H1 (cell line): ENCODE results near the gene TRAPPC3. TPM values are rescaled to one million over a fixed set of nuclear protein-coding genes. Genes with fewer than 3 reads are reported as not detected.

Experiments used
- CTCF ChIA-PET: fragments of 300-600 bp; sonication (Branson Sonifier 250); formaldehyde crosslinking; loops from one replicate; lab custom pipeline; 2021; ENCODE audit not compliant: partially characterized antibody; lab: Charles Lee
- POLR2A ChIA-PET: fragments of 300-600 bp; sonication (Branson Sonifier 250); formaldehyde crosslinking; loops from one replicate; lab custom pipeline; 2021; ENCODE audit warnings: inconsistent platforms; ENCODE audit not compliant: partially characterized antibody; lab: Charles Lee
- DNase-seq, 2 experiments: peaks; one replicate each; pipeline versions ENCODE4 v3.0.0 to v3.0.0-alpha.2; 2010 to 2022; ENCODE audit warnings: low spot score in 2 of 2, low read depth in 1 of 2, mixed read lengths in 1 of 2
- FAIRE-seq: peaks from 2 replicates; lab custom pipeline; 2011; peaks lifted over from hg19 to GRCh38; lab: Jason Lieb, UNC
- H2AFZ ChIP-seq: 2 replicates; pipeline ENCODE4 v1.8.1; 2012; ENCODE audit warnings: low read length, inconsistent platforms
- H2AK5ac ChIP-seq: 2 replicates; pipeline ENCODE4 v1.6.1; 2013; ENCODE audit warnings: low read depth, low read length
- H2BK120ac ChIP-seq: replicated peaks from 2 replicates; pipeline ENCODE3; 2013; ENCODE audit warnings: low read depth, low read length, inconsistent platforms
- H2BK12ac ChIP-seq: 2 replicates; pipeline ENCODE4 v1.6.1; 2013; ENCODE audit warnings: low read depth, low read length
- H2BK15ac ChIP-seq: 2 replicates; pipeline ENCODE4 v1.6.1; 2013; ENCODE audit warnings: low read length
- H2BK20ac ChIP-seq: 2 replicates; pipeline ENCODE4 v1.6.1; 2013; ENCODE audit warnings: low read length
- H2BK5ac ChIP-seq: 2 replicates; pipeline ENCODE4 v1.6.1; 2013; ENCODE audit warnings: low read depth, low read length
- H3K14ac ChIP-seq: 2 replicates; pipeline ENCODE4 v1.6.1; 2013; ENCODE audit warnings: inconsistent platforms; ENCODE audit not compliant: insufficient read length
- H3K18ac ChIP-seq: 2 replicates; pipeline ENCODE4 v1.6.1; 2013; ENCODE audit warnings: low read length; ENCODE audit errors: extremely low read depth
- H3K23ac ChIP-seq: 2 replicates; pipeline ENCODE4 v1.6.1; 2013; ENCODE audit warnings: inconsistent platforms; ENCODE audit not compliant: insufficient read length
- H3K23me2 ChIP-seq: 2 replicates; pipeline ENCODE4 v1.6.1; 2013; ENCODE audit warnings: low read depth, low read length
- H3K27ac ChIP-seq: 2 replicates; pipeline ENCODE4 v1.6.1; 2011; ENCODE audit warnings: low read depth, low read length, inconsistent platforms
- H3K27me3 ChIP-seq, 4 experiments: replicated peaks in 1 of 4; 1 replicate in 1 of 4; 2 replicates in 3 of 4; pipeline versions ENCODE4 v1.6.1 to v1.8.1; 2011 to 2013; ENCODE audit warnings: low read length in 3 of 4, mild to moderate bottlenecking in 3 of 4, inconsistent platforms in 2 of 4, mixed read lengths in 2 of 4, moderate library complexity in 1 of 4; ENCODE audit not compliant: control insufficient read depth in 3 of 4, insufficient read depth in 3 of 4; ENCODE audit errors: extremely low read depth in 1 of 4
- H3K36me3 ChIP-seq, 4 experiments: 2 replicates each; pipeline versions ENCODE4 v1.6.1 to v1.8.1; 2011 to 2013; ENCODE audit warnings: mild to moderate bottlenecking in 4 of 4, low read length in 3 of 4, moderate library complexity in 2 of 4, control low read depth in 1 of 4, inconsistent platforms in 1 of 4; ENCODE audit not compliant: insufficient read depth in 4 of 4, control insufficient read depth in 2 of 4
- H3K4ac ChIP-seq: replicated peaks from 2 replicates; pipeline ENCODE3; 2013; ENCODE audit warnings: low read length, low read depth, mixed read lengths, inconsistent platforms; ENCODE audit not compliant: insufficient read length
- H3K4me1 ChIP-seq, 4 experiments: replicated peaks in 1 of 4; 1 replicate in 1 of 4; 2 replicates in 3 of 4; pipeline versions ENCODE4 v1.6.1 to v1.8.1; 2011 to 2013; ENCODE audit warnings: low read length in 3 of 4, inconsistent platforms in 2 of 4, mixed read lengths in 1 of 4; ENCODE audit not compliant: insufficient read depth in 4 of 4, control insufficient read depth in 3 of 4
- H3K4me2 ChIP-seq, 2 experiments: 2 replicates each; pipeline versions ENCODE4 v1.6.1 to v1.8.1; 2011 to 2013; ENCODE audit warnings: low read depth in 2 of 2, low read length in 2 of 2, control low read depth in 1 of 2, inconsistent platforms in 1 of 2, mild to moderate bottlenecking in 1 of 2; ENCODE audit not compliant: insufficient read depth in 1 of 2
- H3K4me3 ChIP-seq, 4 experiments: fragments of 200-600, 300-600 bp in 1 of 4; sonication (generic), shearing (Covaris generic), sonication (Bioruptor Twin) in 1 of 4; 2 replicates each; pipeline versions ENCODE4 v1.5.1 to v1.8.1; 2011 to 2016; ENCODE audit warnings: low read length in 4 of 4, low read depth in 3 of 4, control low read depth in 2 of 4, inconsistent platforms in 2 of 4, mild to moderate bottlenecking in 2 of 4, mixed read lengths in 1 of 4, moderate library complexity in 1 of 4; ENCODE audit not compliant: insufficient read depth in 2 of 4; ENCODE audit errors: extremely low read depth in 1 of 4
- H3K56ac ChIP-seq: replicated peaks from 2 replicates; pipeline ENCODE3; 2013; ENCODE audit warnings: low read depth, mild to moderate bottlenecking, mixed read lengths, low read length, inconsistent platforms; ENCODE audit not compliant: insufficient read length
- H3K79me1 ChIP-seq: 2 replicates; pipeline ENCODE4 v1.6.1; 2013; ENCODE audit warnings: low read depth, low read length, control low read depth
- H3K79me2 ChIP-seq, 2 experiments: 2 replicates each; pipeline versions ENCODE4 v1.6.1 to v1.8.1; 2012 to 2013; ENCODE audit warnings: low read length in 2 of 2, mild to moderate bottlenecking in 2 of 2, inconsistent platforms in 1 of 2; ENCODE audit not compliant: insufficient read depth in 2 of 2, control insufficient read depth in 1 of 2
- H3K9ac ChIP-seq, 4 experiments: replicated peaks in 1 of 4; 1 replicate in 1 of 4; 2 replicates in 3 of 4; pipeline versions ENCODE4 v1.6.1 to v1.8.1; 2011 to 2013; ENCODE audit warnings: low read depth in 3 of 4, low read length in 3 of 4, control low read depth in 2 of 4, mild to moderate bottlenecking in 2 of 4, moderate library complexity in 2 of 4, inconsistent platforms in 1 of 4; ENCODE audit errors: extremely low read depth in 1 of 4
- H3K9me3 ChIP-seq, 2 experiments: 2 replicates each; pipeline versions ENCODE4 v1.6.1 to v1.8.1; 2012 to 2013; ENCODE audit warnings: mild to moderate bottlenecking in 2 of 2, moderate library complexity in 2 of 2, control low read depth in 1 of 2, inconsistent platforms in 1 of 2, low read depth in 1 of 2, low read length in 1 of 2, mixed read lengths in 1 of 2; ENCODE audit not compliant: insufficient read depth in 2 of 2
- H4K20me1 ChIP-seq, 2 experiments: replicated peaks in 1 of 2; 2 replicates each; pipeline versions ENCODE3 to v1.8.1; 2011 to 2013; ENCODE audit warnings: inconsistent platforms in 2 of 2, low read length in 2 of 2, mild to moderate bottlenecking in 1 of 2; ENCODE audit not compliant: insufficient read depth in 2 of 2, control insufficient read depth in 1 of 2
- H4K5ac ChIP-seq: 2 replicates; pipeline ENCODE4 v1.6.1; 2013; ENCODE audit warnings: low read length, low read depth, mixed read lengths, inconsistent platforms; ENCODE audit not compliant: insufficient read length
- H4K8ac ChIP-seq: 2 replicates; pipeline ENCODE4 v1.8.0; 2013; ENCODE audit warnings: mild to moderate bottlenecking, moderate library complexity, low read length, inconsistent platforms; ENCODE audit not compliant: insufficient read depth; ENCODE audit errors: extremely low read depth
- H4K91ac ChIP-seq: replicated peaks from 2 replicates; pipeline ENCODE3; 2013; ENCODE audit warnings: low read length, mixed read lengths, inconsistent platforms; ENCODE audit not compliant: insufficient read length
- USF2 ChIP-seq: IDR thresholded peaks from 2 replicates; pipeline ENCODE4 v1.6.1; 2011; ENCODE audit warnings: low read length, improper control_type of control experiment
- WGBS, 2 experiments: shearing (Covaris generic) in 1 of 2; methylation state at CpG; one replicate each; pipeline versions ENCODE4 v1.1.6 to v1.1.7; 2013 to 2015; ENCODE audit warnings: low lambda C conversion rate in 2 of 2, mixed read lengths in 2 of 2, inconsistent platforms in 1 of 2, low coverage in 1 of 2, missing lambda C conversion rate in 1 of 2; ENCODE audit not compliant: insufficient replicate concordance in 2 of 2, insufficient coverage in 1 of 2, insufficient read length in 1 of 2; ENCODE audit errors: extremely low coverage in 1 of 2, missing lambda C conversion rate in 1 of 2; 5-methylcytosine and 5-hydroxymethylcytosine counted together
- polyA plus RNA-seq, 7 experiments: library from polyadenylated mRNA; depleted of rRNA in 3 of 7; stranded (reverse) in 5 of 7; unstranded in 2 of 7; fragments of >200 nt in 5 of 7; fragments of 200-250 nt in 2 of 7; gene quantifications; 1 replicate in 5 of 7; 2 replicates in 1 of 7; 4 replicates in 1 of 7; pipeline versions ENCODE4 v1.2.1 to v1.2.3, GENCODE V29; 2011 to 2013; ENCODE audit warnings: missing spikeins in 2 of 7, mixed read lengths in 2 of 7
- total RNA-seq: library from RNA; stranded (reverse); fragmentation: NEBNext Ultra II Directional; extraction: Animal tissue kit (Norgen Biotek cat#: 25700); gene quantifications from 2 replicates; pipeline ENCODE4 v1.2.1, GENCODE V29; 2021

Gene TRAPPC3
- total and polyA plus RNA-seq, 2 of the 8 experiments (the other 6 are each of a cell fraction or from before 2014, with no cell fraction given) = 47.8 to 51.0 TPM

GRCh38 chr1:36109041-36109679 lies 40.1 kb downstream of the TRAPPC3 start:
- no peak for TF ChIP-seq USF2
- Histone ChIP-seq H3K14ac (no peak overlapping the region), H3K9me3 (no peaks in the 10 kb centered on the region), H3K4ac (no peak overlapping the region), H2AFZ (no peak overlapping the region), H3K27ac (no peak overlapping the region), H3K4me1 (no peaks in the 10 kb centered on the region), H3K4me3 (no peak overlapping the region), H2BK120ac (no peak overlapping the region), H3K56ac (no peak overlapping the region), H3K27me3 (no peaks in the 10 kb centered on the region), H4K5ac (no peak overlapping the region), H3K23ac (no peak overlapping the region), H2BK20ac (no peak overlapping the region), H3K9ac (no peak overlapping the region), H3K79me1 (no peaks in the 10 kb centered on the region), H2BK15ac (no peak overlapping the region), H4K8ac (no peak overlapping the region), H2AK5ac (no peak overlapping the region), H3K36me3 (no peaks in the 10 kb centered on the region), H4K91ac (no peak overlapping the region), H3K18ac (no peak overlapping the region), H4K20me1 (no peaks in the 10 kb centered on the region), H3K4me2 (no peak overlapping the region), H2BK12ac (no peak overlapping the region), H3K79me2 (no peaks in the 10 kb centered on the region), H3K23me2 (no peaks in the 10 kb centered on the region), H2BK5ac (no peak overlapping the region)
- CTCF ChIA-PET = interaction anchor here (1.8 to 32.6 kb wide), 4 partner anchors 9 to 79 kb away, joined by 7 to 738 read pairs (median 41); no protein-coding TSS in a partner anchor
- POLR2A ChIA-PET = interaction anchor here (0.7 kb wide), 1 partner anchor 70 kb away, joined by 3 read pairs; no protein-coding TSS in a partner anchor
- WGBS, 2 experiments = 88% methylated on average over 11 of the region's 11 CpGs; no CpG with 5 or more reads in 1 of the 2 experiments
- DNase-seq = no peak
- FAIRE-seq = no peak
